ENCODE measurements around the gene KRTAP1-4. TPM values are rescaled to one million over a fixed set of nuclear protein-coding genes. Genes with fewer than 3 reads are reported as not detected.

The KRTAP1-4 gene
- total and polyA plus RNA-seq, 8 donors, result not detected

DNA sequence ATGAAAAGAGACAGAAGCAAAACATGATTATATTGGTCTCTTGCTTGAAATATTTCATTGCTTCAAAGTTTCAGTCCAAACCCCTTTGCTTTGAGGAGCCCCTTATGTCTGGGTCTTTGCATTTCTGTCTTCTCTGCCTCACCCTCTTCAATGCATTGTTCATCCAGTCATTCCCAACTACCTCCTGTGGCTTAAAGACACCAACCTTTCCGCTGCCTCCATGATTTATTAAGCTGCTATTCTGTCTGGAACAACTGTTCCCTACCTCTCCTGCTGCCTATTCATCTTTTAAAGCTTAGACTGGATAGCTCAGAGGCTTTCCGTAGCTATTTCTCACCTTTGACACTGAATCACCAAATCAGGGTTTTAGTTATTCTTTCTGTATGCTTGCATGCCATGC, 32.6 kb downstream of the KRTAP1-4 start:
- H3K4me1 ChIP-seq, result no peaks in the 10 kb centered on the region
- TF ChIP-seq POLR2A (IDR thresholded peaks at IDR 0.05), result no peak
- TF ChIP-seq EP300 (IDR thresholded peaks at IDR 0.05), result no peak
- TF ChIP-seq, protein P1, sequence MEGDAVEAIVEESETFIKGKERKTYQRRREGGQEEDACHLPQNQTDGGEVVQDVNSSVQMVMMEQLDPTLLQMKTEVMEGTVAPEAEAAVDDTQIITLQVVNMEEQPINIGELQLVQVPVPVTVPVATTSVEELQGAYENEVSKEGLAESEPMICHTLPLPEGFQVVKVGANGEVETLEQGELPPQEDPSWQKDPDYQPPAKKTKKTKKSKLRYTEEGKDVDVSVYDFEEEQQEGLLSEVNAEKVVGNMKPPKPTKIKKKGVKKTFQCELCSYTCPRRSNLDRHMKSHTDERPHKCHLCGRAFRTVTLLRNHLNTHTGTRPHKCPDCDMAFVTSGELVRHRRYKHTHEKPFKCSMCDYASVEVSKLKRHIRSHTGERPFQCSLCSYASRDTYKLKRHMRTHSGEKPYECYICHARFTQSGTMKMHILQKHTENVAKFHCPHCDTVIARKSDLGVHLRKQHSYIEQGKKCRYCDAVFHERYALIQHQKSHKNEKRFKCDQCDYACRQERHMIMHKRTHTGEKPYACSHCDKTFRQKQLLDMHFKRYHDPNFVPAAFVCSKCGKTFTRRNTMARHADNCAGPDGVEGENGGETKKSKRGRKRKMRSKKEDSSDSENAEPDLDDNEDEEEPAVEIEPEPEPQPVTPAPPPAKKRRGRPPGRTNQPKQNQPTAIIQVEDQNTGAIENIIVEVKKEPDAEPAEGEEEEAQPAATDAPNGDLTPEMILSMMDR (IDR thresholded peaks at IDR 0.05), result no peak
- intact Hi-C loops (cut with DNase I; ENCODE audit: low total_unique reads), result no loop called here
- H3K27me3 ChIP-seq, result peaks cover 0 to 39% (median 0%) of the 10 kb centered on the region in 3 donors
- H3K36me3 ChIP-seq, result no peaks in the 10 kb centered on the region
- DNase-seq, result no peak
- no peaks in the 10 kb centered on the region for H3K9me3 ChIP-seq
- H3K27ac ChIP-seq, result no peak overlapping the region
- 63 to 76% (median 73%) methylated on average over 2 of the region's 2 CpGs for WGBS, 5 donors
- no peak overlapping the region for H3K4me3 ChIP-seq

DNA sequence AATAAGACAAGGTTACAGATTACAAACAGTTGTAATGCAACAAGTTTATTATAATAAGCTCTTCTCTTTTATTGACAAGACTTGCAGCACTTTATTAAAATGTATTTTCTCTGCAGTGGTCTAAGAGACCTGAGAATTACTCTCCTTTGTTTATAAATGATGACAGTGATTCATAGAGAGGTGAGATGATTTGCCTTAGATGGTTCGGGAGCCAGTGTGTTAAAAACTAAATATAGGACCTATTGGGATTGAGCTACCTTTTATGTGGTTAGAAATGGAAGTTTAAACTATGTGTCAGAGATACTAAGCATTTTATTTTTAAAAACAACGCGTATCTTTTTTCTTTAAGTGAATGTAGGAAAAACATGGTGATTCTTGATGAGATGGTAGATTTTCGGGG, 33.2 kb downstream of the KRTAP1-4 start:
- no peaks in the 10 kb centered on the region for H3K9me3 ChIP-seq
- intact Hi-C loops (cut with DNase I; ENCODE audit: low total_unique reads), result no loop called here
- H3K4me1 ChIP-seq, result no peaks in the 10 kb centered on the region
- TF ChIP-seq POLR2A (IDR thresholded peaks at IDR 0.05), result no peak
- TF ChIP-seq EP300 (IDR thresholded peaks at IDR 0.05), result no peak
- no peak for TF ChIP-seq POLR2AphosphoS5 (IDR thresholded peaks at IDR 0.05)
- TF ChIP-seq, protein P1 (IDR thresholded peaks at IDR 0.05), result no peak
- H3K27me3 ChIP-seq, result peaks cover 0 to 39% (median 0%) of the 10 kb centered on the region in 3 donors
- H3K36me3 ChIP-seq, result no peaks in the 10 kb centered on the region
- 69 to 88% (median 77%) methylated on average over 4 of the region's 4 CpGs for WGBS, 5 donors
- no peak overlapping the region for H3K4me3 ChIP-seq
- no peak for DNase-seq
- no peak overlapping the region for H3K27ac ChIP-seq

DNA sequence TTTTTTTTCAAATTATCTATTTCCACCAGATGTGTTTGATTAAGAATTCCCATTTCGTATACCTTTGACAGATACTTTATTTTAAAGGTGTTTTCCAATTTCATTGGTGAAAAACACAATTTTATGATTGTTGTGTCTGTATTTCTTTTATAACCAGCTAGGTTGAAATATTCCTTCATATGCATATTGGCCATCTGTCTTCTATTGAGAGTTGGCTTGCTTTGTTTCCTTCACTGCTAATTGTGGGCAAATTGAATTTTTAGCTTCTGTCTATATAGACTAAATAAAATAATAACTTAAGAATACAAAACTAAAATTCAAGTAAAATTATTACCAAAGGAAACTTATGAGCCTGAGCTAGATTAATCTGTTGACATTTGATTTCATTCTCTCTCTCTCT, 34.9 kb downstream of the KRTAP1-4 start:
- peaks cover 0 to 43% (median 0%) of the 10 kb centered on the region in 3 donors for H3K27me3 ChIP-seq
- no peak for DNase-seq
- WGBS, 5 donors, result 26 to 67% (median 41%) methylated on average over 1 of the region's 1 CpG
- intact Hi-C loops (cut with DNase I; ENCODE audit: low total_unique reads), result no loop called here
- no peak overlapping the region for H3K27ac ChIP-seq
- no peaks in the 10 kb centered on the region for H3K4me1 ChIP-seq
- no peak overlapping the region for H3K4me3 ChIP-seq
- H3K36me3 ChIP-seq, result no peaks in the 10 kb centered on the region
- TF ChIP-seq EP300 (IDR thresholded peaks at IDR 0.05), result no peak
- TF ChIP-seq, protein P1 (IDR thresholded peaks at IDR 0.05), result no peak
- TF ChIP-seq POLR2AphosphoS5 (IDR thresholded peaks at IDR 0.05), result no peak
- no peak for TF ChIP-seq POLR2A (IDR thresholded peaks at IDR 0.05)
- H3K9me3 ChIP-seq, result no peaks in the 10 kb centered on the region

DNA sequence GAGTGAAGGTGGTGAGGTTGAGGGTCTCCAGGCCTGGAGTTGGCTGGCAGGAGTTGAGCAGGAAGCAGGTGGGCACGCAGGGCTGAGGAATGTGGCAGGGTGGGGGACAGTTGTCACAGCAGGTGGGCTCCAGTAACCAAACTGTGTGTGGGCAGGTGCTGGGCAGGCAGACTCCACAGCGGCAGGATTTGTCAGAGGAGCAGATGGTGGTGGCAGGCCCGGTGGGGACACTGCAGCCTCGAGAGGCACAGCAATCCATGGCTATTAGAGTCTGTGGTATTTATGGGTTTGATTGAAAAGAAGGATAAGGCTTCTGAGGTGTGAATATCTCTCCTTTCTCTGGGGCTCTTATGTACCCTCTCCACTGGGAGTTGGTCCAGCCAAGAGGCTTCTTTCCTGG, 36.2 kb downstream of the KRTAP1-4 start, which contains the start of gene KRTAP3-3:
TSS of gene KRTAP3-3 (minus strand) at position 326 of the 400 bp plus-strand sequence. CDS start at position 259, 67 bp downstream.
- Histone ChIP-seq H3K36me3 (no peaks in the 10 kb centered on the region), H3K27ac (no peak within 1 kb of the TSS), H3K4me1 (no peaks in the 10 kb centered on the region), H3K27me3 (peaks cover 0 to 36% (median 0%) of the 10 kb centered on the region in 3 donors), H3K4me3 (no peak within 1 kb of the TSS), H3K9me3 (no peaks in the 10 kb centered on the region)
- 27 to 49% (median 39%) methylated on average over 4 of the region's 4 CpGs for WGBS, 5 donors
- no peak for DNase-seq
- TF ChIP-seq, protein P1 (IDR thresholded peaks at IDR 0.05), result no peak
- TF ChIP-seq POLR2AphosphoS5 (IDR thresholded peaks at IDR 0.05), result no peak
- no peak for TF ChIP-seq EP300 (IDR thresholded peaks at IDR 0.05)
- no peak for TF ChIP-seq POLR2A (IDR thresholded peaks at IDR 0.05)
- intact Hi-C loops (cut with DNase I; ENCODE audit: low total_unique reads), result no loop called here

Measured in stomach (tissue), 9 donors.